ENCODE measurements around the gene FBXL14.

The FBXL14 gene

GRCh38 chr12:1590221-1590979 lies 4.0 kb downstream of the FBXL14 start (continued):
- TF ChIP-seq BCL11B (tag by site-specific recombination; IDR thresholded peaks at IDR 0.05; ENCODE audit: low read depth) (no peak), ZNF24 (tag by site-specific recombination; IDR thresholded peaks at IDR 0.05) (no peak), ZFHX2 (tag by site-specific recombination; conservative IDR thresholded peaks at IDR 0.05) (peak; percentile 91), ZFP69B (tag by site-specific recombination; IDR thresholded peaks at IDR 0.05) (no peak), REST (tag by site-specific recombination; IDR thresholded peaks at IDR 0.05) (peak; percentile 58), MZF1 (tag by site-specific recombination; IDR thresholded peaks at IDR 0.05; ENCODE audit: borderline replicate concordance) (peak; percentile 87), ZNF600 (tag by site-specific recombination; IDR thresholded peaks at IDR 0.05) (peak; percentile 54), ZNF518A (tag by site-specific recombination; conservative IDR thresholded peaks at IDR 0.05; ENCODE audit: low read depth) (no peak), ZNF114 (tag by site-specific recombination; IDR thresholded peaks at IDR 0.05) (no peak), ZBTB17 (tag by site-specific recombination; IDR thresholded peaks at IDR 0.05) (peak; percentile 19; the same call in 1 of the 2 replicates), ZNF341 (tag by site-specific recombination; IDR thresholded peaks at IDR 0.05; ENCODE audit: low read depth) (peak; percentile 75), ZNF398 (tag by site-specific recombination; IDR thresholded peaks at IDR 0.05) (peak; percentile 66), INSM2 (tag by site-specific recombination; IDR thresholded peaks at IDR 0.05) (no peak), IKZF3 (tag by site-specific recombination; IDR thresholded peaks at IDR 0.05) (0 out of 2 replicates have a peak, but pooled peaks have one; percentile 35)
